GM23338 (cell line): ENCODE measurements around the gene ARRDC5. TPM values are rescaled to one million over a fixed set of nuclear protein-coding genes. Genes with fewer than 3 reads are reported as not detected.
"Not testable (repeated sequence)": the region's sequence is repeated elsewhere in the genome, so short reads cannot be mapped to it uniquely, and the experiment has no call there.

Experiments used
- ATAC-seq: fragments of 200-7000 bp; cut with Tn5 transposase; 3 replicates; pipeline ENCODE4 v1.9.1; 2020
- DNase-seq: peaks from one replicate; pipeline ENCODE4 v3.0.0-alpha.2; 2015; ENCODE audit warnings: low spot score
- H2AFZ ChIP-seq: fragments of 200-600 bp; sonication (generic); 2 replicates; pipeline ENCODE4 v1.8.0; 2016; ENCODE audit warnings: antibody characterized with exemption, mild to moderate bottlenecking, moderate library complexity
- H3F3A ChIP-seq: fragments of 200-600 bp; sonication (generic); replicated peaks from 2 replicates; pipeline ENCODE4 v1.8.0; 2017; ENCODE audit warnings: antibody characterized with exemption, mixed run types, low read depth
- H3K27ac ChIP-seq: fragments of 200-600 bp; sonication (generic); 2 replicates; pipeline ENCODE4 v1.6.1; 2016; ENCODE audit warnings: low read depth
- H3K27me3 ChIP-seq: fragments of 200-600 bp; sonication (generic); 2 replicates; pipeline ENCODE4 v1.8.0; 2016; ENCODE audit warnings: mild to moderate bottlenecking, mixed run types, moderate library complexity; ENCODE audit not compliant: insufficient read depth
- H3K36me3 ChIP-seq: fragments of 200-600 bp; sonication (generic); 2 replicates; pipeline ENCODE4 v1.8.0; 2016; ENCODE audit warnings: mild to moderate bottlenecking; ENCODE audit not compliant: insufficient read depth
- H3K4me1 ChIP-seq: fragments of 200-600 bp; sonication (generic); 2 replicates; pipeline ENCODE4 v1.8.0; 2016; ENCODE audit warnings: mild to moderate bottlenecking, moderate library complexity; ENCODE audit not compliant: insufficient read depth
- H3K4me2 ChIP-seq: fragments of 200-600 bp; sonication (generic); 2 replicates; pipeline ENCODE4 v1.7.1; 2017; ENCODE audit warnings: mixed run types
- H3K4me3 ChIP-seq: fragments of 200-600 bp; sonication (generic); 2 replicates; pipeline ENCODE4 v1.6.1; 2016; ENCODE audit warnings: mixed run types
- H3K79me2 ChIP-seq: fragments of 200-600 bp; sonication (generic); replicated peaks from 2 replicates; pipeline ENCODE4 v1.8.0; 2017; ENCODE audit warnings: mild to moderate bottlenecking; ENCODE audit not compliant: insufficient read depth
- H3K9me2 ChIP-seq: fragments of 200-600 bp; sonication (generic); 2 replicates; pipeline ENCODE4 v1.8.0; 2017; ENCODE audit not compliant: insufficient read depth
- H4K20me1 ChIP-seq: fragments of 200-600 bp; sonication (generic); replicated peaks from 2 replicates; pipeline ENCODE4 v1.8.0; 2017; ENCODE audit warnings: mild to moderate bottlenecking; ENCODE audit not compliant: insufficient read depth
- H3K27ac Mint-ChIP-seq: 2 replicates; pipeline ENCODE4 v1.8.0; 2020; ENCODE audit warnings: inconsistent platforms, mild to moderate bottlenecking, moderate library complexity, mixed read lengths
- H3K27me3 Mint-ChIP-seq: 3 replicates; pipeline ENCODE4 v1.8.0; 2022; ENCODE audit warnings: low read depth, mild to moderate bottlenecking, moderate library complexity, mixed read lengths, inconsistent platforms; ENCODE audit not compliant: insufficient read depth, poor library complexity
- H3K36me3 Mint-ChIP-seq: 3 replicates; pipeline ENCODE4 v1.8.0; 2021; ENCODE audit warnings: low read depth, mild to moderate bottlenecking, inconsistent platforms, moderate library complexity, mixed read lengths
- H3K4me1 Mint-ChIP-seq: 3 replicates; pipeline ENCODE4 v1.8.0; 2020; ENCODE audit warnings: mild to moderate bottlenecking, inconsistent platforms, mixed read lengths
- H3K4me3 Mint-ChIP-seq: 3 replicates; pipeline ENCODE4 v1.8.0; 2021; ENCODE audit warnings: moderate library complexity, mild to moderate bottlenecking, inconsistent platforms, mixed read lengths
- H3K9me3 Mint-ChIP-seq: 3 replicates; pipeline ENCODE4 v1.8.0; 2020; ENCODE audit warnings: moderate library complexity, mild to moderate bottlenecking, inconsistent platforms, mixed read lengths
- CREB1 ChIP-seq: fragments of 250-450 bp; sonication (Bioruptor Pico); IDR thresholded peaks from 2 replicates; pipeline ENCODE4 v1.5.0; 2020; ENCODE audit warnings: low read depth, mild to moderate bottlenecking, moderate library complexity
- CTCF ChIP-seq, 2 experiments: fragments of 200-600 bp in 1 of 2; sonication (generic) in 1 of 2; conservative IDR thresholded peaks; 2 replicates each; pipeline versions ENCODE4 v1.5.1 to v1.6.1; 2016 to 2017; ENCODE audit warnings: antibody characterized with exemption in 2 of 2, low read depth in 2 of 2, mild to moderate bottlenecking in 2 of 2, moderate library complexity in 1 of 2
- EZH2 ChIP-seq: fragments of 200-600 bp; sonication (generic); IDR thresholded peaks from one replicate; pipeline ENCODE4 v1.8.0; 2017; ENCODE audit warnings: antibody characterized with exemption, mild to moderate bottlenecking, low read depth; ENCODE audit not compliant: unreplicated experiment
- EZH2phosphoT487 ChIP-seq: fragments of 200-600 bp; sonication (generic); IDR thresholded peaks from one replicate; pipeline ENCODE4 v1.8.1; 2018; ENCODE audit warnings: antibody characterized with exemption; ENCODE audit not compliant: unreplicated experiment
- JUNB ChIP-seq: IDR thresholded peaks from one replicate; pipeline ENCODE4 v1.6.1; 2016; ENCODE audit warnings: antibody characterized with exemption; ENCODE audit not compliant: unreplicated experiment
- POLR2AphosphoS5 ChIP-seq: IDR thresholded peaks from 2 replicates; pipeline ENCODE4 v1.6.1; 2016; ENCODE audit warnings: antibody characterized with exemption, low read depth
- STAT1 ChIP-seq: IDR thresholded peaks from one replicate; pipeline ENCODE4 v1.6.1; 2016; ENCODE audit warnings: antibody characterized with exemption; ENCODE audit not compliant: unreplicated experiment
- polyA plus RNA-seq: library from polyadenylated mRNA; unstranded; fragments of >200 nt; fragmentation: Nextera tagmentation; extraction: Ambion mirVana; gene quantifications from 2 replicates; pipeline ENCODE4 v1.2.1, GENCODE V29; 2016
- total RNA-seq: library from RNA; depleted of rRNA; stranded (reverse); fragments of >200 nt; shearing (Covaris generic); gene quantifications from 2 replicates; pipeline ENCODE4 v1.2.3, GENCODE V29; 2014

Gene ARRDC5
- total and polyA plus RNA-seq, 2 experiments from 2014 or later = not detected

GRCh38 chr19:4950650-4951049 is 48.0 kb upstream of the ARRDC5 start:
- not testable (repeated sequence) for H3K27ac Mint-ChIP-seq, H3K4me2 ChIP-seq, H3K27me3 ChIP-seq, H3K4me1 ChIP-seq, DNase-seq, H4K20me1 ChIP-seq, H3K4me3 Mint-ChIP-seq, H3K4me1 Mint-ChIP-seq, H3K4me3 ChIP-seq, ATAC-seq, H3K27ac ChIP-seq, H3K79me2 ChIP-seq, H2AFZ ChIP-seq, H3K9me3 Mint-ChIP-seq, H3K9me2 ChIP-seq, H3F3A ChIP-seq
- H3K36me3 ChIP-seq = peaks cover 26% of the 10 kb centered on the region
- Mint-ChIP-seq H3K36me3 (peaks cover 84% of the 10 kb centered on the region), H3K27me3 (peaks cover 11% of the 10 kb centered on the region)

GRCh38 chr19:4941638-4942169 is 39.0 kb upstream of the ARRDC5 start:
- not testable (repeated sequence) for H3K4me1 Mint-ChIP-seq, H3K79me2 ChIP-seq

DNA sequence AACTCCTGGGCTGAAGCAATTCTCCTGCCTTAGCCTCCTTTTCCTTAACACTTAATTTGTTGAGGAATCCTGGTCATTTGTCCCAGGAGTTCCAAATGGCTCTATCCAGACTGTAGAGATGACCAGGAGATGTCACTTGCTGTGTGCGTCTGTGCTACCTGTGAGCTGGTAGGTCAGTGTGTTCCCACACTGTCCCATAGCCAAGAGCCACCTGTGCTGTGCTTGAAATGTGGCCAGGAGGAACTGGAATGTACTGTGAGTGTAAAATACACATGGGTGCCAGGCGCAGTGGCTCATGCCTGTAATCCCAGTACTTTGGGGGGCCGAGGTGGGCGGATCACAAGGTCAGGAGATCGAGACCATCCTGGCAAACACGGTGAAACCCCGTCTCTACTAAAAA is 36.8 kb upstream of the ARRDC5 start:
- Mint-ChIP-seq H3K9me3 (no peaks in the 10 kb centered on the region), H3K4me1 (no peaks in the 10 kb centered on the region), H3K36me3 (peaks cover 64% of the 10 kb centered on the region), H3K4me3 (no peak overlapping the region), H3K27me3 (peaks cover 8% of the 10 kb centered on the region), H3K27ac (no peak overlapping the region)
- Histone ChIP-seq H3K27me3 (no peaks in the 10 kb centered on the region), H3K27ac (0 out of 2 replicates have a peak overlapping the region, but pooled peaks have one; percentile 45), H3K9me2 (no peaks in the 10 kb centered on the region), H3K4me2 (no peak overlapping the region), H2AFZ (no peak overlapping the region), H3K4me1 (no peaks in the 10 kb centered on the region), H3K36me3 (0 out of 2 replicates have a peak, but pooled peaks cover 11% of the 10 kb centered on the region), H4K20me1 (peaks cover 24% of the 10 kb centered on the region), H3K4me3 (no peak overlapping the region), H3K79me2 (no peaks in the 10 kb centered on the region; the same call in 1 of the 2 replicates), H3F3A (no peaks in the 10 kb centered on the region)
- DNase-seq = no peak
- no peak for ATAC-seq
- TF ChIP-seq EZH2phosphoT487 (no peak), CTCF (conservative IDR thresholded peaks at IDR 0.05; ENCODE audit: low read depth in 2 of 2) (no peak), STAT1 (no peak), POLR2AphosphoS5 (no peak), JUNB (no peak), CREB1 (CRISPR knock-in tag) (no peak), EZH2 (no peak)

More at GRCh38 chr19:4941638-4942169, 39.0 kb upstream of the ARRDC5 start:
- peaks cover 11% of the 10 kb centered on the region for H3K27me3 Mint-ChIP-seq
- peak; percentile 67 for ATAC-seq
- TF ChIP-seq CTCF (conservative IDR thresholded peaks at IDR 0.05; ENCODE audit: low read depth in 2 of 2) = peak in 1 of 2 experiments; percentile 32; a peak in 2 of 4 replicates
- H4K20me1 ChIP-seq = peaks cover 24% of the 10 kb centered on the region
- not testable (repeated sequence) for H2AFZ ChIP-seq, H3K9me2 ChIP-seq, DNase-seq, H3K4me3 Mint-ChIP-seq, H3F3A ChIP-seq, H3K4me2 ChIP-seq, H3K4me1 ChIP-seq, H3K27ac Mint-ChIP-seq, H3K36me3 ChIP-seq, H3K9me3 Mint-ChIP-seq, H3K27ac ChIP-seq, H3K27me3 ChIP-seq, H3K4me3 ChIP-seq
- peaks cover 62% of the 10 kb centered on the region for H3K36me3 Mint-ChIP-seq
